Upper lobe of right lung (tissue), 1 donor: ENCODE measurements around the gene PAEP. TPM values are rescaled to one million over a fixed set of nuclear protein-coding genes. Genes with fewer than 3 reads are reported as not detected.

ENCODE experiments used
- ATAC-seq: fragments of 200-7000 bp; cut with Tn5 transposase; one replicate; pipeline ENCODE4 v1.9.1; 2020; ENCODE audit warnings: mild to moderate bottlenecking, moderate library complexity
- DNase-seq: peaks from one replicate; pipeline ENCODE4 v3.0.0-alpha.2; 2020
- H3K27ac ChIP-seq: fragments of 200-600 bp; one replicate; pipeline ENCODE4 v1.8.0; 2022
- H3K27me3 ChIP-seq: fragments of 200-600 bp; one replicate; pipeline ENCODE4 v1.8.0; 2022; ENCODE audit warnings: mild to moderate bottlenecking
- H3K36me3 ChIP-seq: fragments of 200-600 bp; one replicate; pipeline ENCODE4 v1.8.0; 2022
- H3K4me1 ChIP-seq: fragments of 200-600 bp; one replicate; pipeline ENCODE4 v1.8.0; 2022
- H3K4me3 ChIP-seq: fragments of 200-600 bp; one replicate; pipeline ENCODE4 v1.8.0; 2022; ENCODE audit warnings: mild to moderate bottlenecking
- H3K9me3 ChIP-seq: fragments of 200-600 bp; one replicate; pipeline ENCODE4 v1.8.0; 2022
- CTCF ChIP-seq: fragments of 200-600 bp; IDR thresholded peaks from one replicate; pipeline ENCODE4 v1.8.0; 2022; ENCODE audit warnings: antibody characterized with exemption
- intact Hi-C: fragments of 100-400 bp; cut with DNase I; formaldehyde crosslinking; loops from one replicate; pipeline ENCODE4 v1.11.0; 2022
- total RNA-seq: library from RNA; stranded (reverse); fragmentation: NEBNext Ultra II Directional; extraction: Animal tissue kit (Norgen Biotek cat#: 25700); gene quantifications from one replicate; pipeline ENCODE4 v1.2.1, GENCODE V29; 2021
- donor health status: DM: no; HTN: yes; CAD: no; lungs with severe emphysema.

The PAEP gene
- total RNA-seq, 1 donor from 2014 or later = not detected

GRCh38 chr9:135565636-135566035, 4.1 kb downstream of the PAEP start:
- no peaks in the 10 kb centered on the region for H3K4me1 ChIP-seq
- ATAC-seq = no peak
- no peak overlapping the region for H3K27ac ChIP-seq
- no peak for DNase-seq
- H3K9me3 ChIP-seq = peaks cover 6% of the 10 kb centered on the region
- H3K4me3 ChIP-seq = no peak overlapping the region
- TF ChIP-seq CTCF = no peak
- peaks cover 23% of the 10 kb centered on the region for H3K27me3 ChIP-seq
- intact Hi-C loops = no loop called here
- no peaks in the 10 kb centered on the region for H3K36me3 ChIP-seq

GRCh38 chr9:135566552-135566951, 5.0 kb downstream of the PAEP start:
- no peak overlapping the region for H3K27ac ChIP-seq
- H3K4me3 ChIP-seq = no peak overlapping the region
- H3K27me3 ChIP-seq = peaks cover 23% of the 10 kb centered on the region
- H3K36me3 ChIP-seq = no peaks in the 10 kb centered on the region
- intact Hi-C loops = no loop called here
- no peak for DNase-seq
- peaks cover 6% of the 10 kb centered on the region for H3K9me3 ChIP-seq
- no peak for ATAC-seq
- no peaks in the 10 kb centered on the region for H3K4me1 ChIP-seq
- TF ChIP-seq CTCF = no peak

- peaks cover 23% of the 10 kb centered on the region for H3K27me3 ChIP-seq
- no peak for TF ChIP-seq CTCF
- peaks cover 6% of the 10 kb centered on the region for H3K9me3 ChIP-seq
- H3K4me3 ChIP-seq = no peak overlapping the region
- ATAC-seq (no peak), DNase-seq (no peak)
- H3K36me3 ChIP-seq = no peaks in the 10 kb centered on the region
- H3K4me1 ChIP-seq = no peaks in the 10 kb centered on the region
- no peak overlapping the region for H3K27ac ChIP-seq
- intact Hi-C loops = no loop called here
These were observed 5.8 kb downstream of the PAEP start for GRCh38 chr9:135567311-135567710.

GRCh38 chr9:135568026-135568425, 6.5 kb downstream of the PAEP start:
- no peak for TF ChIP-seq CTCF
- no peak overlapping the region for H3K4me3 ChIP-seq
- DNase-seq = no peak
- ATAC-seq = no peak
- H3K4me1 ChIP-seq = no peaks in the 10 kb centered on the region
- no peaks in the 10 kb centered on the region for H3K36me3 ChIP-seq
- peaks cover 6% of the 10 kb centered on the region for H3K9me3 ChIP-seq
- intact Hi-C loops = no loop called here
- peaks cover 23% of the 10 kb centered on the region for H3K27me3 ChIP-seq
- no peak overlapping the region for H3K27ac ChIP-seq

- Histone ChIP-seq H3K4me1 (no peaks in the 10 kb centered on the region), H3K4me3 (no peak overlapping the region), H3K9me3 (peaks cover 6% of the 10 kb centered on the region), H3K36me3 (no peaks in the 10 kb centered on the region), H3K27me3 (peaks cover 13% of the 10 kb centered on the region), H3K27ac (no peak overlapping the region)
- intact Hi-C loops = no loop called here
- TF ChIP-seq CTCF = no peak
- DNase-seq (no peak), ATAC-seq (no peak)
These were observed 8.9 kb downstream of the PAEP start for GRCh38 chr9:135570456-135570855.

GRCh38 chr9:135572233-135572632, 10.7 kb downstream of the PAEP start:
- Histone ChIP-seq H3K4me1 (no peaks in the 10 kb centered on the region), H3K27me3 (peaks cover 3% of the 10 kb centered on the region), H3K4me3 (no peak overlapping the region), H3K9me3 (peaks cover 6% of the 10 kb centered on the region), H3K27ac (no peak overlapping the region), H3K36me3 (no peaks in the 10 kb centered on the region)
- ATAC-seq (no peak), DNase-seq (no peak)
- TF ChIP-seq CTCF = no peak
- intact Hi-C loops = no loop called here
